ENCODE data around the gene ZNF664.

DNA sequence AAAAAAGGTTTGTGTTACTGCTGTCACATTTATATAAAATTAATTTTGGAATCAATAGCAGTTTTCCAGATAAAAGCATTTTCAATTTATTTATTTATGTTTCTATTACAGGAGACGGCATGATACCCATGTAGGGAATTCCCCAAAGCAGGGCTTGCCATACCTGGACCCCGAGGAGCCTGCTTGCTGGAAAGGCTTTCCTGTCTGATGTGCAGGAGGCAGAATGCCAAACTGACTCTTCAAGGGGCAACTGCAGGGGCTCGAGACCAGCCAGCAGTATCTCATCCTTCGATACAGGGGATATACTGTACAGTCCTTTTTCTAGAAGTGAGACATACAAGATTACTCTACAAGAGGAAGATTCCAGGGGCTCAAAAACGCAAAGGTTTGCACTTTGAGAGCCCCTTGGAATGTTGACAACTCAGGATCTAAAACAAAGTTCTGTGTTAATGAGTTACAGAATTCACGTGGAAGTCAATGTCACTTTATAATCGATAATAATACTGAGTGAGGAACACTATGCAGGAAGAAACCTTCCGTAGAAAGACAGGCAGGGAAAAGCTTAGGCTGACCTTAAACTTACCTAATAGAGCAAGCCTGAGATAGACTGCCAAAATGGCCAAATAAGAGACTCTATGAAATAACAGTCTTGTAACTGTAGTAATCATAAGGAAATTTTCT, 38.6 kb downstream of the ZNF664 start:
- no peak for TF ChIP-seq CTCF (IDR thresholded peaks at IDR 0.05 in 8 of 11, conservative IDR thresholded peaks at IDR 0.05 in 3 of 11)
- no peak for TF ChIP-seq POLR2A (IDR thresholded peaks at IDR 0.05)
- no peak for TF ChIP-seq POLR2AphosphoS5 (IDR thresholded peaks at IDR 0.05)

Measured in spleen (tissue), 7 donors.